ENCODE data around the gene SORBS2.

SORBS2 gene

GRCh38 chr4:185722029-185722316 is 90.0 kb downstream of the SORBS2 start:
- Histone ChIP-seq H3K27ac (ENCODE audit: low read depth, low read length) (no peak overlapping the region), H3K18ac (ENCODE audit: low read length) (no peak overlapping the region), H4K12ac (ENCODE audit: low read depth, low read length) (no peak overlapping the region), H3K79me1 (ENCODE audit: low read length) (no peaks in the 10 kb centered on the region), H3K4me1 (ENCODE audit: control insufficient read depth in 1 of 2, insufficient read depth in 2 of 2, low read length in 2 of 2) (no peaks in the 10 kb centered on the region), H3K4ac (ENCODE audit: low read depth, low read length) (no peak overlapping the region), H3K36me3 (ENCODE audit: control insufficient read depth in 1 of 2, insufficient read depth in 2 of 2, low read length in 2 of 2) (no peaks in the 10 kb centered on the region), H4K8ac (ENCODE audit: low read depth, low read length) (no peak overlapping the region), H3K23ac (ENCODE audit: low read length) (no peak overlapping the region), H4K91ac (ENCODE audit: low read depth, low read length) (no peak overlapping the region), H2BK120ac (ENCODE audit: insufficient read depth, low read length, poor library complexity) (no peak overlapping the region), H2BK12ac (ENCODE audit: low read length) (no peak overlapping the region), H3K14ac (ENCODE audit: low read length) (no peak overlapping the region), H3K4me2 (ENCODE audit: low read length) (no peak overlapping the region), H2AFZ (ENCODE audit: insufficient read depth, low read length, poor library complexity) (no peak overlapping the region), H3K9ac (ENCODE audit: low read length) (no peak overlapping the region), H3K9me3 (ENCODE audit: insufficient read depth, low read depth, low read length) (no peaks in the 10 kb centered on the region), H3K4me3 (ENCODE audit: low read depth, low read length) (no peak overlapping the region), H2BK5ac (ENCODE audit: low read depth, low read length, poor library complexity) (no peak overlapping the region), H3K27me3 (ENCODE audit: insufficient read depth, low read length) (no peaks in the 10 kb centered on the region), H3K79me2 (ENCODE audit: control insufficient read depth, insufficient read depth, low read length, poor library complexity) (no peaks in the 10 kb centered on the region), H2AK5ac (ENCODE audit: low read length) (no peak overlapping the region)
- no peak for DNase-seq
- WGBS (ENCODE audit: extremely low coverage, insufficient coverage, insufficient read length), result no CpG with 5 or more reads among the region's 3 CpGs

- H2AK5ac ChIP-seq (ENCODE audit: low read length), result no peak overlapping the region
- no peaks in the 10 kb centered on the region for H3K4me1 ChIP-seq (ENCODE audit: control insufficient read depth in 1 of 2, insufficient read depth in 2 of 2, low read length in 2 of 2)
- H3K27ac ChIP-seq (ENCODE audit: low read depth, low read length), result no peak overlapping the region
- no peak overlapping the region for H3K4ac ChIP-seq (ENCODE audit: low read depth, low read length)
- no peak overlapping the region for H4K8ac ChIP-seq (ENCODE audit: low read depth, low read length)
- no peaks in the 10 kb centered on the region for H3K79me1 ChIP-seq (ENCODE audit: low read length)
- no peak overlapping the region for H2BK120ac ChIP-seq (ENCODE audit: insufficient read depth, low read length, poor library complexity)
- no peak overlapping the region for H2AFZ ChIP-seq (ENCODE audit: insufficient read depth, low read length, poor library complexity)
- H3K79me2 ChIP-seq (ENCODE audit: control insufficient read depth, insufficient read depth, low read length, poor library complexity), result no peaks in the 10 kb centered on the region
- H2BK12ac ChIP-seq (ENCODE audit: low read length), result no peak overlapping the region
- H3K27me3 ChIP-seq (ENCODE audit: insufficient read depth, low read length), result no peaks in the 10 kb centered on the region
- no peak overlapping the region for H3K14ac ChIP-seq (ENCODE audit: low read length)
- no peak for DNase-seq
- no peaks in the 10 kb centered on the region for H3K9me3 ChIP-seq (ENCODE audit: insufficient read depth, low read depth, low read length)
- no peak overlapping the region for H3K4me2 ChIP-seq (ENCODE audit: low read length)
- no peak overlapping the region for H3K23ac ChIP-seq (ENCODE audit: low read length)
- no peak overlapping the region for H3K9ac ChIP-seq (ENCODE audit: low read length)
- no peak overlapping the region for H3K4me3 ChIP-seq (ENCODE audit: low read depth, low read length)
- H3K36me3 ChIP-seq (ENCODE audit: control insufficient read depth in 1 of 2, insufficient read depth in 2 of 2, low read length in 2 of 2), result no peaks in the 10 kb centered on the region
- no peak overlapping the region for H4K91ac ChIP-seq (ENCODE audit: low read depth, low read length)
- H2BK5ac ChIP-seq (ENCODE audit: low read depth, low read length, poor library complexity), result no peak overlapping the region
- H4K12ac ChIP-seq (ENCODE audit: low read depth, low read length), result no peak overlapping the region
- no peak overlapping the region for H3K18ac ChIP-seq (ENCODE audit: low read length)
- WGBS (ENCODE audit: extremely low coverage, insufficient coverage, insufficient read length), result no CpG with 5 or more reads among the region's 12 CpGs
Observed at GRCh38 chr4:185721190-185722028, 90.6 kb downstream of the SORBS2 start.

- Histone ChIP-seq H3K9ac (ENCODE audit: low read length) (no peak overlapping the region), H4K91ac (ENCODE audit: low read depth, low read length) (no peak overlapping the region), H3K27me3 (ENCODE audit: insufficient read depth, low read length) (no peaks in the 10 kb centered on the region), H3K36me3 (ENCODE audit: control insufficient read depth in 1 of 2, insufficient read depth in 2 of 2, low read length in 2 of 2) (no peaks in the 10 kb centered on the region), H4K12ac (ENCODE audit: low read depth, low read length) (no peak overlapping the region), H3K4me1 (ENCODE audit: control insufficient read depth in 1 of 2, insufficient read depth in 2 of 2, low read length in 2 of 2) (no peaks in the 10 kb centered on the region), H3K4me3 (ENCODE audit: low read depth, low read length) (no peak overlapping the region), H4K8ac (ENCODE audit: low read depth, low read length) (no peak overlapping the region), H3K23ac (ENCODE audit: low read length) (no peak overlapping the region), H3K4me2 (ENCODE audit: low read length) (no peak overlapping the region), H3K14ac (ENCODE audit: low read length) (no peak overlapping the region), H3K18ac (ENCODE audit: low read length) (no peak overlapping the region), H3K27ac (ENCODE audit: low read depth, low read length) (no peak overlapping the region), H2BK120ac (ENCODE audit: insufficient read depth, low read length, poor library complexity) (no peak overlapping the region), H2AK5ac (ENCODE audit: low read length) (no peak overlapping the region), H2BK5ac (ENCODE audit: low read depth, low read length, poor library complexity) (no peak overlapping the region), H3K4ac (ENCODE audit: low read depth, low read length) (no peak overlapping the region), H3K9me3 (ENCODE audit: insufficient read depth, low read depth, low read length) (no peaks in the 10 kb centered on the region), H2AFZ (ENCODE audit: insufficient read depth, low read length, poor library complexity) (no peak overlapping the region), H3K79me1 (ENCODE audit: low read length) (no peaks in the 10 kb centered on the region), H3K79me2 (ENCODE audit: control insufficient read depth, insufficient read depth, low read length, poor library complexity) (no peaks in the 10 kb centered on the region), H2BK12ac (ENCODE audit: low read length) (no peak overlapping the region)
- DNase-seq, result no peak
- WGBS (ENCODE audit: extremely low coverage, insufficient coverage, insufficient read length), result no CpG with 5 or more reads among the region's 3 CpGs
Observed at GRCh38 chr4:185719500-185719858, 92.5 kb downstream of the SORBS2 start.

- Histone ChIP-seq H3K4ac (ENCODE audit: low read depth, low read length) (no peak overlapping the region), H3K27ac (ENCODE audit: low read depth, low read length) (no peak overlapping the region), H3K23ac (ENCODE audit: low read length) (no peak overlapping the region), H3K36me3 (ENCODE audit: control insufficient read depth in 1 of 2, insufficient read depth in 2 of 2, low read length in 2 of 2) (no peaks in the 10 kb centered on the region), H2AK5ac (ENCODE audit: low read length) (no peak overlapping the region), H3K9me3 (ENCODE audit: insufficient read depth, low read depth, low read length) (no peaks in the 10 kb centered on the region), H3K79me2 (ENCODE audit: control insufficient read depth, insufficient read depth, low read length, poor library complexity) (no peaks in the 10 kb centered on the region), H2BK5ac (ENCODE audit: low read depth, low read length, poor library complexity) (no peak overlapping the region), H4K91ac (ENCODE audit: low read depth, low read length) (no peak overlapping the region), H3K4me3 (ENCODE audit: low read depth, low read length) (no peak overlapping the region), H4K8ac (ENCODE audit: low read depth, low read length) (no peak overlapping the region), H3K27me3 (ENCODE audit: insufficient read depth, low read length) (no peaks in the 10 kb centered on the region), H3K4me1 (ENCODE audit: control insufficient read depth in 1 of 2, insufficient read depth in 2 of 2, low read length in 2 of 2) (no peaks in the 10 kb centered on the region), H2BK120ac (ENCODE audit: insufficient read depth, low read length, poor library complexity) (no peak overlapping the region), H2AFZ (ENCODE audit: insufficient read depth, low read length, poor library complexity) (no peak overlapping the region), H3K4me2 (ENCODE audit: low read length) (no peak overlapping the region), H3K9ac (ENCODE audit: low read length) (no peak overlapping the region), H3K18ac (ENCODE audit: low read length) (no peak overlapping the region), H4K12ac (ENCODE audit: low read depth, low read length) (no peak overlapping the region), H3K79me1 (ENCODE audit: low read length) (no peaks in the 10 kb centered on the region), H3K14ac (ENCODE audit: low read length) (no peak overlapping the region), H2BK12ac (ENCODE audit: low read length) (no peak overlapping the region)
- no CpG with 5 or more reads among the region's 8 CpGs for WGBS (ENCODE audit: extremely low coverage, insufficient coverage, insufficient read length)
- no peak for DNase-seq
Observed at GRCh38 chr4:185718578-185719499, 93.2 kb downstream of the SORBS2 start.

All from trophoblast cell (in vitro differentiated cells and primary cell).